ENCODE results near the gene LOX. TPM values are rescaled to one million over a fixed set of nuclear protein-coding genes. Genes with fewer than 3 reads are reported as not detected.

The LOX gene
- total and polyA plus RNA-seq, 9 of the 15 experiments (the other 6 are each of a cell fraction or from before 2014, with no cell fraction given) = 0.06 to 0.09 TPM; not detected in 7

DNA sequence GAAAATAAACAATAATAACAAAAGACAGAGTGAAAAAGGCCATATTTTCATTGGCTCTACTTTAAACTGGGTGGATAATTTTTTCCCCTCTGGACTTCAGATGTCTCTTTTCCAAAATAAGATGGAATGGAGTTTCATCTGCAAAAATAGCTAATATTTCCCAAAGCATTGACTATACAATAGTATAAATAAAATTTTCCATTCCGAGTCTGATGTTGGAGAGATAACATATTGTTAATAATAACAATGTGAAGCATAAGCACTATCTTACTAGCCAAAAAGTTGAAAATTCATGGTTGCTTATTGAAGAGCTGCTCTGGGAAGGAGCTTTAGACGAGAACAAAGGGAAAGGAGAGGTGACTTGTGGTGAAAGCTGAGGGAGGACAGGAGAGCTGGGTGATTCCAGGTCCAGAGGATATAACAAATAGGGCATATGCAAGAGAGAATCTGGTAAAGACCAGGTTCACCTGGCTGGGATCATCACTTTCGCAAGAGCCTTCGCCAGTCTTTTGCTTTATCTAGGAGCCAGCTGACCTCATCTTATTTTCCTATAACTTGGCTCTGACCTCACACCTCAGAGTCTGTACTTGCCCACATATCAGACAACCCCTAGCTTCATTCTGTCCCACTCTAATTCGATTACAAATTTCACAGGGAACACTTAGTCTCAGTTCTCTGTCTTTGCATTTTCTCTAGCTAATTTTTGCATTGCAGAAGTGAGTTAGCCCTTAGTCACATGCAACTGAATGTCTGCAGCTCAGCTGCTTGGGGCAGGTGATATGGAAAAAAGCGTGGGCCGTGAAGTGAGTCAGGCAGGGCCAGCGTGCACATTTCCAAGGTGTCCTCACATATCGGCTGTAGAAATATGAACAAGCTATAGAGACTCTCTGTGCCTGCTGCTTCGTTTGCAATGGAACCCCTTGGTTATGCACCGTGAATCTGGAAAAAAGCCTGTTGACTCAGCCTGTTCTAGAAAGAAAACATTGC is 43.7 kb upstream of the LOX start (continued):
- TF ChIP-seq, protein P1, sequence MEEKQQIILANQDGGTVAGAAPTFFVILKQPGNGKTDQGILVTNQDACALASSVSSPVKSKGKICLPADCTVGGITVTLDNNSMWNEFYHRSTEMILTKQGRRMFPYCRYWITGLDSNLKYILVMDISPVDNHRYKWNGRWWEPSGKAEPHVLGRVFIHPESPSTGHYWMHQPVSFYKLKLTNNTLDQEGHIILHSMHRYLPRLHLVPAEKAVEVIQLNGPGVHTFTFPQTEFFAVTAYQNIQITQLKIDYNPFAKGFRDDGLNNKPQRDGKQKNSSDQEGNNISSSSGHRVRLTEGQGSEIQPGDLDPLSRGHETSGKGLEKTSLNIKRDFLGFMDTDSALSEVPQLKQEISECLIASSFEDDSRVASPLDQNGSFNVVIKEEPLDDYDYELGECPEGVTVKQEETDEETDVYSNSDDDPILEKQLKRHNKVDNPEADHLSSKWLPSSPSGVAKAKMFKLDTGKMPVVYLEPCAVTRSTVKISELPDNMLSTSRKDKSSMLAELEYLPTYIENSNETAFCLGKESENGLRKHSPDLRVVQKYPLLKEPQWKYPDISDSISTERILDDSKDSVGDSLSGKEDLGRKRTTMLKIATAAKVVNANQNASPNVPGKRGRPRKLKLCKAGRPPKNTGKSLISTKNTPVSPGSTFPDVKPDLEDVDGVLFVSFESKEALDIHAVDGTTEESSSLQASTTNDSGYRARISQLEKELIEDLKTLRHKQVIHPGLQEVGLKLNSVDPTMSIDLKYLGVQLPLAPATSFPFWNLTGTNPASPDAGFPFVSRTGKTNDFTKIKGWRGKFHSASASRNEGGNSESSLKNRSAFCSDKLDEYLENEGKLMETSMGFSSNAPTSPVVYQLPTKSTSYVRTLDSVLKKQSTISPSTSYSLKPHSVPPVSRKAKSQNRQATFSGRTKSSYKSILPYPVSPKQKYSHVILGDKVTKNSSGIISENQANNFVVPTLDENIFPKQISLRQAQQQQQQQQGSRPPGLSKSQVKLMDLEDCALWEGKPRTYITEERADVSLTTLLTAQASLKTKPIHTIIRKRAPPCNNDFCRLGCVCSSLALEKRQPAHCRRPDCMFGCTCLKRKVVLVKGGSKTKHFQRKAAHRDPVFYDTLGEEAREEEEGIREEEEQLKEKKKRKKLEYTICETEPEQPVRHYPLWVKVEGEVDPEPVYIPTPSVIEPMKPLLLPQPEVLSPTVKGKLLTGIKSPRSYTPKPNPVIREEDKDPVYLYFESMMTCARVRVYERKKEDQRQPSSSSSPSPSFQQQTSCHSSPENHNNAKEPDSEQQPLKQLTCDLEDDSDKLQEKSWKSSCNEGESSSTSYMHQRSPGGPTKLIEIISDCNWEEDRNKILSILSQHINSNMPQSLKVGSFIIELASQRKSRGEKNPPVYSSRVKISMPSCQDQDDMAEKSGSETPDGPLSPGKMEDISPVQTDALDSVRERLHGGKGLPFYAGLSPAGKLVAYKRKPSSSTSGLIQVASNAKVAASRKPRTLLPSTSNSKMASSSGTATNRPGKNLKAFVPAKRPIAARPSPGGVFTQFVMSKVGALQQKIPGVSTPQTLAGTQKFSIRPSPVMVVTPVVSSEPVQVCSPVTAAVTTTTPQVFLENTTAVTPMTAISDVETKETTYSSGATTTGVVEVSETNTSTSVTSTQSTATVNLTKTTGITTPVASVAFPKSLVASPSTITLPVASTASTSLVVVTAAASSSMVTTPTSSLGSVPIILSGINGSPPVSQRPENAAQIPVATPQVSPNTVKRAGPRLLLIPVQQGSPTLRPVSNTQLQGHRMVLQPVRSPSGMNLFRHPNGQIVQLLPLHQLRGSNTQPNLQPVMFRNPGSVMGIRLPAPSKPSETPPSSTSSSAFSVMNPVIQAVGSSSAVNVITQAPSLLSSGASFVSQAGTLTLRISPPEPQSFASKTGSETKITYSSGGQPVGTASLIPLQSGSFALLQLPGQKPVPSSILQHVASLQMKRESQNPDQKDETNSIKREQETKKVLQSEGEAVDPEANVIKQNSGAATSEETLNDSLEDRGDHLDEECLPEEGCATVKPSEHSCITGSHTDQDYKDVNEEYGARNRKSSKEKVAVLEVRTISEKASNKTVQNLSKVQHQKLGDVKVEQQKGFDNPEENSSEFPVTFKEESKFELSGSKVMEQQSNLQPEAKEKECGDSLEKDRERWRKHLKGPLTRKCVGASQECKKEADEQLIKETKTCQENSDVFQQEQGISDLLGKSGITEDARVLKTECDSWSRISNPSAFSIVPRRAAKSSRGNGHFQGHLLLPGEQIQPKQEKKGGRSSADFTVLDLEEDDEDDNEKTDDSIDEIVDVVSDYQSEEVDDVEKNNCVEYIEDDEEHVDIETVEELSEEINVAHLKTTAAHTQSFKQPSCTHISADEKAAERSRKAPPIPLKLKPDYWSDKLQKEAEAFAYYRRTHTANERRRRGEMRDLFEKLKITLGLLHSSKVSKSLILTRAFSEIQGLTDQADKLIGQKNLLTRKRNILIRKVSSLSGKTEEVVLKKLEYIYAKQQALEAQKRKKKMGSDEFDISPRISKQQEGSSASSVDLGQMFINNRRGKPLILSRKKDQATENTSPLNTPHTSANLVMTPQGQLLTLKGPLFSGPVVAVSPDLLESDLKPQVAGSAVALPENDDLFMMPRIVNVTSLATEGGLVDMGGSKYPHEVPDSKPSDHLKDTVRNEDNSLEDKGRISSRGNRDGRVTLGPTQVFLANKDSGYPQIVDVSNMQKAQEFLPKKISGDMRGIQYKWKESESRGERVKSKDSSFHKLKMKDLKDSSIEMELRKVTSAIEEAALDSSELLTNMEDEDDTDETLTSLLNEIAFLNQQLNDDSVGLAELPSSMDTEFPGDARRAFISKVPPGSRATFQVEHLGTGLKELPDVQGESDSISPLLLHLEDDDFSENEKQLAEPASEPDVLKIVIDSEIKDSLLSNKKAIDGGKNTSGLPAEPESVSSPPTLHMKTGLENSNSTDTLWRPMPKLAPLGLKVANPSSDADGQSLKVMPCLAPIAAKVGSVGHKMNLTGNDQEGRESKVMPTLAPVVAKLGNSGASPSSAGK (IDR thresholded peaks at IDR 0.05) = peak; percentile 54
- no peak for TF ChIP-seq EWSR1 (IDR thresholded peaks at IDR 0.05; ENCODE audit: borderline replicate concordance, low read depth, partially characterized antibody)
- TF ChIP-seq, protein P2, sequence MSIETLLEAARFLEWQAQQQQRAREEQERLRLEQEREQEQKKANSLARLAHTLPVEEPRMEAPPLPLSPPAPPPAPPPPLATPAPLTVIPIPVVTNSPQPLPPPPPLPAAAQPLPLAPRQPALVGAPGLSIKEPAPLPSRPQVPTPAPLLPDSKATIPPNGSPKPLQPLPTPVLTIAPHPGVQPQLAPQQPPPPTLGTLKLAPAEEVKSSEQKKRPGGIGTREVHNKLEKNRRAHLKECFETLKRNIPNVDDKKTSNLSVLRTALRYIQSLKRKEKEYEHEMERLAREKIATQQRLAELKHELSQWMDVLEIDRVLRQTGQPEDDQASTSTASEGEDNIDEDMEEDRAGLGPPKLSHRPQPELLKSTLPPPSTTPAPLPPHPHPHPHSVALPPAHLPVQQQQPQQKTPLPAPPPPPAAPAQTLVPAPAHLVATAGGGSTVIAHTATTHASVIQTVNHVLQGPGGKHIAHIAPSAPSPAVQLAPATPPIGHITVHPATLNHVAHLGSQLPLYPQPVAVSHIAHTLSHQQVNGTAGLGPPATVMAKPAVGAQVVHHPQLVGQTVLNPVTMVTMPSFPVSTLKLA (conservative IDR thresholded peaks at IDR 0.05) = peak in 1 of 2 experiments; percentile 40; a peak in 1 of 4 replicates
- TF ChIP-seq CHD2 (IDR thresholded peaks at IDR 0.05; ENCODE audit: low read depth, low read length) = no peak
- TF ChIP-seq, protein P3, sequence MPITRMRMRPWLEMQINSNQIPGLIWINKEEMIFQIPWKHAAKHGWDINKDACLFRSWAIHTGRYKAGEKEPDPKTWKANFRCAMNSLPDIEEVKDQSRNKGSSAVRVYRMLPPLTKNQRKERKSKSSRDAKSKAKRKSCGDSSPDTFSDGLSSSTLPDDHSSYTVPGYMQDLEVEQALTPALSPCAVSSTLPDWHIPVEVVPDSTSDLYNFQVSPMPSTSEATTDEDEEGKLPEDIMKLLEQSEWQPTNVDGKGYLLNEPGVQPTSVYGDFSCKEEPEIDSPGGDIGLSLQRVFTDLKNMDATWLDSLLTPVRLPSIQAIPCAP (CRISPR knock-in tag; IDR thresholded peaks at IDR 0.05; ENCODE audit: borderline replicate concordance) = no peak
- TF ChIP-seq XRCC3 (IDR thresholded peaks at IDR 0.05) = no peak
- no peak for TF ChIP-seq ZSCAN29 (IDR thresholded peaks at IDR 0.05)
- no peak for TF ChIP-seq KAT8 (IDR thresholded peaks at IDR 0.05; ENCODE audit: low read depth)

Data from K562 (cell line).